K562 (cell line): ENCODE data around the gene AHCY. TPM values are rescaled to one million over a fixed set of nuclear protein-coding genes. Genes with fewer than 3 reads are reported as not detected.

Experiments
- CBX1 ChIP-seq: sonication (generic); IDR thresholded peaks from 2 replicates; pipeline ENCODE4 v1.6.1; 2016; ENCODE audit warnings: antibody characterized with exemption, low read depth, mild to moderate bottlenecking
- CHD1 ChIP-seq: fragments of 200-600 bp; sonication (generic); IDR thresholded peaks from one replicate; pipeline ENCODE4 v1.6.1; 2012; ENCODE audit warnings: mild to moderate bottlenecking, moderate library complexity, low read length, inconsistent platforms
- DPF2 ChIP-seq: fragments of 450-650 bp; IDR thresholded peaks from 2 replicates; pipeline ENCODE4 v1.6.1; 2016
- ETV5 ChIP-seq: sonication (generic); formaldehyde crosslinking; IDR thresholded peaks from 2 replicates; pipeline ENCODE4 v1.4.0; 2020; ENCODE audit warnings: low read depth, mild to moderate bottlenecking, missing genetic modification reagents
- GABPA ChIP-seq: fragments of 200-800 bp; sonication (Bioruptor generic); conservative IDR thresholded peaks from 2 replicates; pipeline ENCODE4 v1.6.1; 2016; ENCODE audit warnings: low read depth, missing genetic modification characterization, missing compliant biosample characterization
- HMG20A ChIP-seq: fragments of 450-650 bp; formaldehyde crosslinking; conservative IDR thresholded peaks from 2 replicates; pipeline ENCODE4 v1.4.0; 2020; ENCODE audit warnings: mild to moderate bottlenecking, mixed read lengths
- KLF10 ChIP-seq: fragments of 250-450 bp; sonication (Bioruptor Pico); IDR thresholded peaks from 2 replicates; pipeline ENCODE4 v1.6.1; 2021; ENCODE audit warnings: matching md5 sums
- L3MBTL2 ChIP-seq: fragments of 450-650 bp; IDR thresholded peaks from 2 replicates; pipeline ENCODE4 v1.6.1; 2016; ENCODE audit warnings: mild to moderate bottlenecking, moderate library complexity
- MYNN ChIP-seq, 2 experiments: sonication (generic); formaldehyde crosslinking in 1 of 2; IDR thresholded peaks; 2 replicates each; pipeline versions ENCODE4 v1.5.0 to v1.6.1; 2016 to 2020; ENCODE audit warnings: antibody characterized with exemption in 1 of 2, missing genetic modification reagents in 1 of 2
- NR2C1 ChIP-seq, 2 experiments: fragments of 450-650 bp; IDR thresholded peaks; 2 replicates each; pipeline ENCODE4 v1.6.1; 2017; ENCODE audit warnings: mild to moderate bottlenecking in 2 of 2, antibody characterized with exemption in 1 of 2, inconsistent platforms in 1 of 2, missing compliant biosample characterization in 1 of 2, missing genetic modification characterization in 1 of 2
- POLR2G ChIP-seq: fragments of 200-400 bp; formaldehyde crosslinking; IDR thresholded peaks from 2 replicates; pipeline ENCODE4 v1.6.1; 2017; ENCODE audit warnings: low read depth, mild to moderate bottlenecking, antibody characterized with exemption, low read length, moderate library complexity
- SAFB ChIP-seq: fragments of 200-400 bp; formaldehyde crosslinking; IDR thresholded peaks from 2 replicates; pipeline ENCODE4 v1.6.1; 2017; ENCODE audit warnings: low read depth, low read length, borderline replicate concordance
- SNIP1 ChIP-seq: fragments of 450-650 bp; IDR thresholded peaks from 2 replicates; pipeline ENCODE4 v1.7.1; 2017; ENCODE audit warnings: low read depth, mild to moderate bottlenecking
- SREBF2 ChIP-seq: sonication (generic); formaldehyde crosslinking; IDR thresholded peaks from 2 replicates; pipeline ENCODE4 v1.4.0; 2020; ENCODE audit warnings: mild to moderate bottlenecking, missing genetic modification reagents
- SRF ChIP-seq, 2 experiments: fragments of 250-450, 450-650 bp in 1 of 2; sonication (Bioruptor Pico) in 1 of 2; sonication (generic) in 1 of 2; formaldehyde crosslinking; IDR thresholded peaks; 2 replicates each; pipeline versions ENCODE4 v1.5.0 to v1.5.1; 2020 to 2022; ENCODE audit warnings: mild to moderate bottlenecking in 1 of 2, missing genetic modification reagents in 1 of 2
- ZNF239 ChIP-seq: fragments of 250-450 bp; sonication (Bioruptor Pico); IDR thresholded peaks from 2 replicates; pipeline ENCODE4 v1.4.0; 2020; ENCODE audit warnings: mild to moderate bottlenecking
- ZNF253 ChIP-seq: fragments of 250-450 bp; sonication (Bioruptor Pico); conservative IDR thresholded peaks from 2 replicates; pipeline ENCODE4 v1.6.1; 2021; ENCODE audit warnings: mild to moderate bottlenecking
- polyA plus RNA-seq, 8 experiments: library from polyadenylated mRNA; depleted of rRNA in 4 of 8; stranded (reverse) in 5 of 8; unstranded in 3 of 8; fragments of >200 nt; fragmentation: Nextera tagmentation in 2 of 8; fragmentation: Illumina TruSeq in 1 of 8; extraction: Ambion mirVana in 2 of 8; extraction: Trizol in 1 of 8; gene quantifications; 2 replicates each; pipeline versions ENCODE4 v1.2.1 to v1.2.3, GENCODE V29; 2011 to 2014; ENCODE audit warnings: inconsistent platforms in 1 of 8, missing spikeins in 1 of 8
- total RNA-seq, 7 experiments: library from RNA; depleted of rRNA in 6 of 7; stranded (reverse); fragments of >200 nt in 6 of 7; fragmentation: Illumina TruSeq in 2 of 7; extraction: Trizol in 2 of 7; gene quantifications; 2 replicates each; pipeline versions ENCODE4 v1.2.1 to v1.2.3, GENCODE V29; 2011 to 2021; ENCODE audit warnings: low replicate concordance in 1 of 7
- TF ChIP-seq, protein P1 (sequence below): fragments of 450-650 bp; IDR thresholded peaks from 2 replicates; pipeline ENCODE4 v1.6.1; 2016; ENCODE audit warnings: borderline replicate concordance
- TF ChIP-seq, protein P2 (sequence below): sonication (generic); formaldehyde crosslinking; IDR thresholded peaks from 2 replicates; pipeline ENCODE4 v1.5.0; 2020; ENCODE audit warnings: missing genetic modification reagents
- TF ChIP-seq, protein P3 (sequence below): IDR thresholded peaks from 3 replicates; pipeline ENCODE4 v1.6.1; 2011; ENCODE audit warnings: borderline replicate concordance, mild to moderate bottlenecking; ENCODE audit not compliant: insufficient read length, insufficient read depth
- TF ChIP-seq, protein P4 (sequence below): fragments of 250-450 bp; sonication (Bioruptor Pico); IDR thresholded peaks from 2 replicates; pipeline ENCODE4 v1.4.0; 2020; ENCODE audit warnings: mild to moderate bottlenecking, moderate library complexity, borderline replicate concordance

AHCY gene
- total and polyA plus RNA-seq, 9 of the 15 experiments (the other 6 are each of a cell fraction or from before 2014, with no cell fraction given), result 82.5 to 269 (median 190) TPM

DNA sequence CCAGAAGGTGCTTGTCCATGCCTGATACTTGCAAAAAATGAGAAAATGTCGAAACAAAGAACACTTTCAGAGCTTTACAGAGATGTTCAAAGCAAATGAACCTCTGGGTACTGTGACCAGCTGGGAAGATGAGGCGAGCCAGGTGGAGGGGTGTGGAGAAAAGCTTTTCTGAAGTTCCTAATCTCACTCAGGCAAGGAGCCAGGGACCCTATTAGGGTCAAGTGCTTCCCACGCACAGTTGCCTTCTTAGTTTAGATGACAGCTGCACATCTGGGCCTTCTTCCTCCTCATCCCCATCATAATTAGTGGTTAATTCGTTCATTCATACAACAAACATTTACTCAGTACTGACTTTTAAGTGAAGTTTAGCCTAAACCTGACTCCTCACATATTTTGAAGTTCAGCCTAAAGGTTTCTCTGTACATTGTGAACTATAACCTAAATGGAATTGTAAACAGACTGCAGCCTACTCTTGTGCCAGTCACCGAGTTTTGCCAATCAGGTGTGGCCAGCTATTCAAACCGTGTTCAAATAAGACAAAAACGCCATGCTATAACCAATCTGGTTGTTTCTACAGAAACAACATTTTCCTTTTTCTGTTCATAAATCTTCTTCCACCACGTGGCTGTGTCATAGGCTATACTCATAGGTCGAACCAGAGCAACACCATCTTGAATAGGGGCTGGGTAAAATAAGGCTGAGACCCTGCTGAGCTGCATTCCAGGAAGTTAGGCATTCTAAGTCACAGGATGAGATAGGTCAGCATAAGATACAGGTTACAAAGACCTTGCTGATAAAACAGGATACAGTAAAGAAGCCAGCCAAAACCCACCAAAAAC is 19.3 kb upstream of the AHCY start (continued):
- no peak for TF ChIP-seq MYNN (IDR thresholded peaks at IDR 0.05)
- no peak for TF ChIP-seq MYNN (CRISPR knock-in tag; IDR thresholded peaks at IDR 0.05)
- TF ChIP-seq CBX1, result no peak
- TF ChIP-seq, protein P1, sequence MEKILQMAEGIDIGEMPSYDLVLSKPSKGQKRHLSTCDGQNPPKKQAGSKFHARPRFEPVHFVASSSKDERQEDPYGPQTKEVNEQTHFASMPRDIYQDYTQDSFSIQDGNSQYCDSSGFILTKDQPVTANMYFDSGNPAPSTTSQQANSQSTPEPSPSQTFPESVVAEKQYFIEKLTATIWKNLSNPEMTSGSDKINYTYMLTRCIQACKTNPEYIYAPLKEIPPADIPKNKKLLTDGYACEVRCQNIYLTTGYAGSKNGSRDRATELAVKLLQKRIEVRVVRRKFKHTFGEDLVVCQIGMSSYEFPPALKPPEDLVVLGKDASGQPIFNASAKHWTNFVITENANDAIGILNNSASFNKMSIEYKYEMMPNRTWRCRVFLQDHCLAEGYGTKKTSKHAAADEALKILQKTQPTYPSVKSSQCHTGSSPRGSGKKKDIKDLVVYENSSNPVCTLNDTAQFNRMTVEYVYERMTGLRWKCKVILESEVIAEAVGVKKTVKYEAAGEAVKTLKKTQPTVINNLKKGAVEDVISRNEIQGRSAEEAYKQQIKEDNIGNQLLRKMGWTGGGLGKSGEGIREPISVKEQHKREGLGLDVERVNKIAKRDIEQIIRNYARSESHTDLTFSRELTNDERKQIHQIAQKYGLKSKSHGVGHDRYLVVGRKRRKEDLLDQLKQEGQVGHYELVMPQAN, result no peak
- no peak for TF ChIP-seq CHD1
- no peak for TF ChIP-seq SRF (CRISPR knock-in tag; IDR thresholded peaks at IDR 0.05)
- TF ChIP-seq L3MBTL2, result no peak
- no peak for TF ChIP-seq KLF10 (CRISPR knock-in tag)
- TF ChIP-seq, protein P2, sequence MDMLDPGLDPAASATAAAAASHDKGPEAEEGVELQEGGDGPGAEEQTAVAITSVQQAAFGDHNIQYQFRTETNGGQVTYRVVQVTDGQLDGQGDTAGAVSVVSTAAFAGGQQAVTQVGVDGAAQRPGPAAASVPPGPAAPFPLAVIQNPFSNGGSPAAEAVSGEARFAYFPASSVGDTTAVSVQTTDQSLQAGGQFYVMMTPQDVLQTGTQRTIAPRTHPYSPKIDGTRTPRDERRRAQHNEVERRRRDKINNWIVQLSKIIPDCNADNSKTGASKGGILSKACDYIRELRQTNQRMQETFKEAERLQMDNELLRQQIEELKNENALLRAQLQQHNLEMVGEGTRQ, result no peak
- TF ChIP-seq NR2C1 (IDR thresholded peaks at IDR 0.05), result no peak
- peak; percentile 88 for TF ChIP-seq NR2C1 (tag; IDR thresholded peaks at IDR 0.05)
- TF ChIP-seq SNIP1, result no peak
- no peak for TF ChIP-seq ETV5 (CRISPR knock-in tag)
- no peak for TF ChIP-seq SREBF2 (CRISPR knock-in tag)
- TF ChIP-seq, protein P3, sequence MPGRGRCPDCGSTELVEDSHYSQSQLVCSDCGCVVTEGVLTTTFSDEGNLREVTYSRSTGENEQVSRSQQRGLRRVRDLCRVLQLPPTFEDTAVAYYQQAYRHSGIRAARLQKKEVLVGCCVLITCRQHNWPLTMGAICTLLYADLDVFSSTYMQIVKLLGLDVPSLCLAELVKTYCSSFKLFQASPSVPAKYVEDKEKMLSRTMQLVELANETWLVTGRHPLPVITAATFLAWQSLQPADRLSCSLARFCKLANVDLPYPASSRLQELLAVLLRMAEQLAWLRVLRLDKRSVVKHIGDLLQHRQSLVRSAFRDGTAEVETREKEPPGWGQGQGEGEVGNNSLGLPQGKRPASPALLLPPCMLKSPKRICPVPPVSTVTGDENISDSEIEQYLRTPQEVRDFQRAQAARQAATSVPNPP, result no peak
- no peak for TF ChIP-seq ZNF253 (CRISPR knock-in tag)
- peak; percentile 78 for TF ChIP-seq ZNF239
- no peak for TF ChIP-seq DPF2
- TF ChIP-seq, protein P4, sequence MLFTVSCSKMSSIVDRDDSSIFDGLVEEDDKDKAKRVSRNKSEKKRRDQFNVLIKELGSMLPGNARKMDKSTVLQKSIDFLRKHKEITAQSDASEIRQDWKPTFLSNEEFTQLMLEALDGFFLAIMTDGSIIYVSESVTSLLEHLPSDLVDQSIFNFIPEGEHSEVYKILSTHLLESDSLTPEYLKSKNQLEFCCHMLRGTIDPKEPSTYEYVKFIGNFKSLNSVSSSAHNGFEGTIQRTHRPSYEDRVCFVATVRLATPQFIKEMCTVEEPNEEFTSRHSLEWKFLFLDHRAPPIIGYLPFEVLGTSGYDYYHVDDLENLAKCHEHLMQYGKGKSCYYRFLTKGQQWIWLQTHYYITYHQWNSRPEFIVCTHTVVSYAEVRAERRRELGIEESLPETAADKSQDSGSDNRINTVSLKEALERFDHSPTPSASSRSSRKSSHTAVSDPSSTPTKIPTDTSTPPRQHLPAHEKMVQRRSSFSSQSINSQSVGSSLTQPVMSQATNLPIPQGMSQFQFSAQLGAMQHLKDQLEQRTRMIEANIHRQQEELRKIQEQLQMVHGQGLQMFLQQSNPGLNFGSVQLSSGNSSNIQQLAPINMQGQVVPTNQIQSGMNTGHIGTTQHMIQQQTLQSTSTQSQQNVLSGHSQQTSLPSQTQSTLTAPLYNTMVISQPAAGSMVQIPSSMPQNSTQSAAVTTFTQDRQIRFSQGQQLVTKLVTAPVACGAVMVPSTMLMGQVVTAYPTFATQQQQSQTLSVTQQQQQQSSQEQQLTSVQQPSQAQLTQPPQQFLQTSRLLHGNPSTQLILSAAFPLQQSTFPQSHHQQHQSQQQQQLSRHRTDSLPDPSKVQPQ (CRISPR knock-in tag), result no peak
- TF ChIP-seq SAFB, result no peak
- TF ChIP-seq GABPA, result peak; percentile 25; the same call in 1 of the 2 replicates
- no peak for TF ChIP-seq POLR2G
- no peak for TF ChIP-seq HMG20A
